Right ventricle myocardium superior (tissue), 1 donor: ENCODE data around the gene CTNNA2. TPM values are rescaled to one million over a fixed set of nuclear protein-coding genes. Genes with fewer than 3 reads are reported as not detected.
A peak's percentile ranks its signal among the peaks of the same experiment; 100 is the strongest.

ENCODE experiments used
- ATAC-seq: fragments of 200-7000 bp; cut with Tn5 transposase; one replicate; pipeline ENCODE4 v1.9.1; 2020; ENCODE audit warnings: mild to moderate bottlenecking; ENCODE audit not compliant: poor library complexity
- DNase-seq: peaks from one replicate; pipeline ENCODE4 v3.0.0-alpha.2; 2020
- intact Hi-C: fragments of 100-400 bp; cut with DNase I; formaldehyde crosslinking; loops from one replicate; pipeline ENCODE4 v1.11.2; 2022
- total RNA-seq: library from RNA; stranded (reverse); fragmentation: NEBNext Ultra II Directional; extraction: Animal tissue kit (Norgen Biotek cat#: 25700); gene quantifications from one replicate; pipeline ENCODE4 v1.2.1, GENCODE V29; 2021
- donor health status: DM: no; HTN: yes; CAD: no; lungs with severe emphysema.

Gene CTNNA2
- total RNA-seq, 1 donor from 2014 or later: not detected

GRCh38 chr2:80473796-80474195 lies 960.9 kb downstream of the CTNNA2 start:
- intact Hi-C loops: no loop called here
- ATAC-seq: no peak
- no peak for DNase-seq

GRCh38 chr2:80475970-80476369 lies 963.1 kb downstream of the CTNNA2 start:
- ATAC-seq (peak; percentile 39), DNase-seq (no peak)
- intact Hi-C loops: no loop called here

- ATAC-seq: peak; percentile 56
- no peak for DNase-seq
- intact Hi-C loops: no loop called here
Measured at GRCh38 chr2:80476535-80477117, 963.8 kb downstream of the CTNNA2 start.

- DNase-seq: no peak
- ATAC-seq: no peak
- intact Hi-C loops: no loop called here
Measured at GRCh38 chr2:80482276-80482675, 969.4 kb downstream of the CTNNA2 start.

- DNase-seq: no peak
- no peak for ATAC-seq
- intact Hi-C loops: no loop called here
Measured at GRCh38 chr2:80489717-80490116, 976.9 kb downstream of the CTNNA2 start.

- no peak for ATAC-seq
- intact Hi-C loops: no loop called here
- no peak for DNase-seq
Measured at GRCh38 chr2:80490964-80491363, 978.1 kb downstream of the CTNNA2 start.

- no peak for ATAC-seq
Measured at GRCh38 chr2:80496346-80496745, 983.5 kb downstream of the CTNNA2 start.

GRCh38 chr2:80496775-80497174 lies 983.9 kb downstream of the CTNNA2 start:
- ATAC-seq (no peak), DNase-seq (no peak)
- intact Hi-C loops: loop anchor here (5.0 kb wide), 1 partner anchor 424 kb away; no protein-coding TSS in a partner anchor

More at GRCh38 chr2:80496346-80496745, 983.5 kb downstream of the CTNNA2 start:
- intact Hi-C loops: loop anchor here (5.0 kb wide), 1 partner anchor 424 kb away; no protein-coding TSS in a partner anchor
- no peak for DNase-seq

- intact Hi-C loops: loop anchor here (2.0 to 5.0 kb wide), 2 partner anchors 172 to 427 kb away; no protein-coding TSS in a partner anchor
- ATAC-seq: peak; percentile 87
- DNase-seq: no peak
Measured at GRCh38 chr2:80499095-80499494, 986.2 kb downstream of the CTNNA2 start.

GRCh38 chr2:80501874-80502624 lies 989.2 kb downstream of the CTNNA2 start:
- ATAC-seq (no peak), DNase-seq (no peak)
- intact Hi-C loops: no loop called here

- intact Hi-C loops: no loop called here
- ATAC-seq: no peak
Measured at GRCh38 chr2:80506563-80506962, 993.7 kb downstream of the CTNNA2 start.

GRCh38 chr2:80510716-80511115 lies 997.9 kb downstream of the CTNNA2 start:
- intact Hi-C loops: no loop called here
- DNase-seq: no peak
- ATAC-seq: peak; percentile 77

More at GRCh38 chr2:80506563-80506962, 993.7 kb downstream of the CTNNA2 start:
- no peak for DNase-seq

- intact Hi-C loops: no loop called here
- DNase-seq (no peak), ATAC-seq (no peak)
Measured at GRCh38 chr2:80515964-80516363, 1003.1 kb downstream of the CTNNA2 start.

- intact Hi-C loops: no loop called here
- no peak for DNase-seq
- no peak for ATAC-seq
Measured at GRCh38 chr2:80517316-80517715, 1004.5 kb downstream of the CTNNA2 start.

GRCh38 chr2:80519121-80519643 lies 1006.3 kb downstream of the CTNNA2 start:
- ATAC-seq: no peak
- no peak for DNase-seq
- intact Hi-C loops: no loop called here

- ATAC-seq: no peak
- no peak for DNase-seq
- intact Hi-C loops: no loop called here
Measured at GRCh38 chr2:80519699-80520291, 1006.9 kb downstream of the CTNNA2 start.

GRCh38 chr2:80525152-80525551 lies 1012.3 kb downstream of the CTNNA2 start:
- ATAC-seq (no peak), DNase-seq (no peak)
- intact Hi-C loops: no loop called here

GRCh38 chr2:80527119-80527518 lies 1014.3 kb downstream of the CTNNA2 start:
- intact Hi-C loops: no loop called here
- no peak for DNase-seq
- ATAC-seq: no peak

- ATAC-seq: no peak
- intact Hi-C loops: no loop called here
- DNase-seq: no peak
Measured at GRCh38 chr2:80529466-80530165, 1016.8 kb downstream of the CTNNA2 start.
